ENCODE measurements around the gene CSTF3.
"Not testable (repeated sequence)": the region's sequence is repeated elsewhere in the genome, so short reads cannot be mapped to it uniquely, and the experiment has no call there.

The CSTF3 gene

GRCh38 chr11:33086017-33086416, 75.3 kb downstream of the CSTF3 start:
- DNase-seq (ENCODE audit: low read depth in 2 of 2), result no peak

- no peak for DNase-seq (ENCODE audit: low read depth in 2 of 2)
Measured at GRCh38 chr11:33083918-33084317, 77.4 kb downstream of the CSTF3 start.

- DNase-seq (ENCODE audit: low read depth in 2 of 2), result no peak
Measured at GRCh38 chr11:33072465-33072864, 88.8 kb downstream of the CSTF3 start.

- no peak for DNase-seq (ENCODE audit: low read depth in 2 of 2)
Measured at GRCh38 chr11:33068611-33069340, 92.5 kb downstream of the CSTF3 start.

DNA sequence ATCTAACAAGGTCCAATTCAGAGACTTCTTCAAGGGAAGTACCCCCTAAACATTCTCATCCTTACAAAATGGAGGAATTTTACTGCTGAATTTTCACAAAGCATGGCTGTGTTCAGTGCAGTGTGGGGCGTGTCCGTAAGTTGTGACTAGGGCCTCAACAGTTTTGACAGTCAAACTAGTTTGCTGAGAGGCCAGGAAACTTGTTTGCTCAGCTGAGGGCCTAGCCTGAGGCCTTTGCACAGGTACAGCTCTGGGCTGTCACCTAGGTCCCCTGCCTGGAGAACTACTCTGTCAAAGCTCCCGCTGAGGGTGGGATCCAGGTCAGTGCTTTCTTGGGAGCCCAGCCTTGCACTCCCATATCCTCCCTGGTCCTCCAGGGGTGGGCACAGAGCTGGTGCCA, 94.0 kb downstream of the CSTF3 start:
- no peak for DNase-seq (ENCODE audit: low read depth in 2 of 2)

DNA sequence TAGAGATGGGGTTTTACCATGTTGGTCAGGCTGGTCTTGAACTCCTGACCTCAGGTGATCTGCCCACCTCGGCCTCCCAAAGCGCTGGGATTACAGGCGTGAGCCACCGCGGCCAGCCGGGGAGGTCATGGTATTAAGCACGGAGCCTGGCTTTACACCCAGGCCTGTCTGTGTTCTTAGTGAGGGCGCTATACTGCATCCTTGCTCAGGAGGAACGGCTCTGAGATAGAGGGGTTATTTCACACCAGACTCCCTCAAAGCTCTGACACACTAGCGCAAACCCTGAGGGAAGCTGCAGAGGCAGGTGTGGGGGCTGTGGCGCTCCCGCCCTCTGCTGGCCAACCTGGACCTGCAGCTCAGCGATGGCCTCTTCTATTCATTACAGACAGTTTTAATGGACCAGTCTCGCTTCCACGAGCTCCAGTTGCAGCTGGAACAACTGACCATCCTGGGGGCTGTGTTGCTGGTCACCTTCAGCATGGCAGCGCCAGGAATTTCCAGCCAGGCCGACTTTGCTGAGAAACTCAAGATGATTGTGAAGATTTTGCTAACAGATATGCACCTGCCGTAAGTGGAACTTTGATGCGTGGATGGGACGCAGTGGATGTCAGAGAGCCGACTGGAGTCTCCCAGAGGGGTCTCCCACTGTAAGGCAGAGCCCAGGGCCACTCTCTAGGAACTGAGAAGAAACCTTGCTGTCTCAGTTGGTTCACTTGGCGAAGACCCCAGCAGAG, 95.7 kb downstream of the CSTF3 start:
- DNase-seq (ENCODE audit: low read depth in 2 of 2), result peak; percentile 31 to 37

GRCh38 chr11:33064866-33065265, 96.4 kb downstream of the CSTF3 start:
- DNase-seq (ENCODE audit: low read depth in 2 of 2), result no peak

DNA sequence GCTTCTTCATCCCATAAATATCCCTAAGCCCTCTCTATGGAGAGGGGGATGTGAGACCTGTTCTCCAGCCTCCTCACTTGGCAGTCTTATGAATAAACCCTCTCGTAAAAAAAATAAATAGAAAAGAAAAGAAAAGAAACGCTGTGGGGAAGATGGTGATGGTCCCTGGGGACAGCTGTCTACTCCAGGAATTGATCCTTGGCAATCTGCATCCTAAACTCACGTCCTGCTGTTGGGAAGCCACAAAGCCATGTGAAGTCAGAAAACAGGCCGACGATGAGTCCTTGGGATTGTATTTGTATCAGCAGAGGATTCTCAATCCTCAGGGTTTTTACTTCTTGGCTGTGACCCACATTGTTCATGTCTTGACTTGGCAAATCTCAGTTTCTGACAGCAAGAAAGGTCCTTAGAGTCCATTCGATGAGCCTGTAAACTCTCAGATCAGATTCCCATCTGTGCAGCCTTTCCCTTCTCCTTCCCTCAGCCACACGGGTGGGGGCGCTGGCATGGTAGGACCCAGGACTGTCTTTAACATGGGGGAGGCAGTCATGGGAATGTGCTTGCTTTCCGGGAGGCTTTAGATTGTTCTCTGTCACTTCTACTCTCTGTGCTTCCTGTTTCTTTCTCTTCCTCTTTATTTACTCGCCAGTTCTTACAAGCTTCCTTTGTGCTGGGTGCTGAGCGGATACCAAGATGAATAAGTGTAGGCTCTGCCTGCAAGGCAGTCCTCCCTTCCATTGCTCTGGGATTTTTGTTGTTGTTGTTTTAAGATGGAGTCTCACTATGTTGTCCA, 97.1 kb downstream of the CSTF3 start:
- no peak for DNase-seq (ENCODE audit: low read depth in 2 of 2)

DNA sequence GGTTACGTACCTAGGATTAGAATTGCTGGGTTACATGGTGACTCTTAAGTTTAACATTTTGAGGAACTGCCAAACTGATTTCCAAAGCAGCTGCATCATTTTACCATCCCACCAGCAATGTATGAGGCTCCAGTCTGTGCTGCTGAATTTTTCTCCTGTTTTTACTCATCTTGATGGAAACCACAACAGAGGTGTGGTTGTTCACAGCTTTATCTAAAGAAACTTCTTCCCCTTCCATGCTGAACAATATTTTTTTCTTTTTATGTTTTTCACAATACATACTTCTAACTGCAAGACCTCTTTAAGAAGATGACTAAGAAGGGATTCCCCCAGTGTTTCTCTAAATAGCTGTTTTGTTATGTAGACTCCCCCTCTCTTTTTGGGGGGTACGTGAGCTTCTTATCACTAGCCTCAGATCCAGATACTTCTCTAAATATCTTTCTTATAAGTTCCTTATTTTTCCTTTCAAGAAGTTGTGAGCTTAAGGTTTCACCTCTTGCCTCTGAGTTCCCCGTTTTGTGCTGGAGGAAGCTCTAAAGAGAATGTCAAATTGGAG, 97.9 kb downstream of the CSTF3 start:
- DNase-seq (ENCODE audit: low read depth in 2 of 2), result no peak

GRCh38 chr11:33062137-33062536, 99.1 kb downstream of the CSTF3 start:
- no peak for DNase-seq (ENCODE audit: low read depth in 2 of 2)

GRCh38 chr11:33060271-33060670, 101.0 kb downstream of the CSTF3 start:
- DNase-seq (ENCODE audit: low read depth in 2 of 2), result no peak

DNA sequence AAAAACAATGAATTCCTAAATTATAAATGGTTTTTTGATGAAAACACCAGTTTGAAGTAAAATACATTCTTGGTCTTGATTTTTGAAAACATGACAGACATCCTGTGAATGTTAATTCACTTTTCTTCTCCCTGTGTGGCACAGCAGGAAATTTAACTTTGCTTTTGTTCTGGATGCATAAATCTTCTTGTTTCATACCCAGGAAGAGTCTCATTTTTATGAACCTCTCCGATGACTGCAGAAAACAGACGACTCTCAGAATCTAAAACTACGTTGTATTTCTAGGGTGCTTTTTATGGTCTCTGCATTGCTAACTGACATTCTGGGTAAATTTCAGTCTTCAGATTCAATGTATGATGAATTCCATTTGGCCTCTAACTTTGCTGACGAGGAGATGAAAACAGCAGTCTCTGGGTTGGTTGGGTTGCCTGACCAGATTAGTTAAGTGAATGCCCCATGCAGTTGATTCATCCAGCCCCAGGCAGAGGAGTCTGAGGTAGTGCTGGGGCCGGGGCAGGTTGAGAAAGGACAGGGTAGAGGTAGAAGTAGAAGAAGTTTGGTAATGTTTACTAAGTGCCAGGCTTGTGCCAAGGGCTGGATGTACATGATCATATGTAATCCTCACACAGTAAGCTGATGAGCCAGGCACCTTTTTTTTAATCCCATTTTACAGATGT, 101.8 kb downstream of the CSTF3 start:
- no peak for DNase-seq (ENCODE audit: low read depth in 2 of 2)

DNA sequence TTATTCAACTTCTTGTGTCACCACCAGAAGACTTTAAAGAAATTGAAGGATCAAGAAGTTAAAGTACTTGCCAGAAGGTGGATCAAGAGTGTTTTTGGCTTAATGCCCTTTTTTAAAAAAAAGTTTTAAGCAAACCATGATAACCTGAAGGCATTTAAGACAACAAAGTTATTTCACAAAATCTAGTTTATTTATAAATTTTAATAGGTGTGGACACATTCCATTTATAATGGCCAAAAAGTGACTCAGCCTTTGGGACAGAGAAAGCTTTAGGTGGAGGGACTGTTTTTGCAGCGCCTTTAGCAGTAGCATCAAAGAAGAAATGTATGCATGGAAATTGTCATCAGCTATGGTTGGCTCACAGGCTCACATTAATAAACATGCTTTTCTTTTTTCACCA, 104.0 kb downstream of the CSTF3 start:
- DNase-seq (ENCODE audit: low read depth in 2 of 2), result no peak

GRCh38 chr11:33055375-33055774, 105.9 kb downstream of the CSTF3 start:
- DNase-seq (ENCODE audit: low read depth in 2 of 2), result no peak

GRCh38 chr11:33052231-33052630, 109.0 kb downstream of the CSTF3 start:
- DNase-seq (ENCODE audit: low read depth in 2 of 2), result no peak

GRCh38 chr11:33049565-33050408, 111.5 kb downstream of the CSTF3 start:
- not testable (repeated sequence) for DNase-seq (ENCODE audit: low read depth in 2 of 2)

DNA sequence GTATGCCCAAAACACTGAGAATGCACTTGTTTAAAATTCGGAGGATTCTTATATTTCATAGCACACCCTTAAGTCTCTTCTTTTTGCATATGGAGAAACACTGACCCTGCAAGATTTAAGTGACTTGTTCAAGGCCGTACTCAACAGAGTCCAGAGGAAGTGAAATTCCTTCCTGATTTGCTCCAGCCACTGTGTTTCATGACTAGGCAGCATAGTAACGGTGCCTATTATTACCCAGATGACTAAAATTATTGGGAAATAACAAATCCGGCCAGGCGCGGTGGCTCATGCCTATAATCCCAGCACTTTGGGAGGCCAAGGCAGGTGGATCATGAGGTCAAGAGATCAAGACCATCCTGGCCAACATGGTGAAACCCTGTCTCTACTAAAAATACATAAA, 112.6 kb downstream of the CSTF3 start:
- DNase-seq (ENCODE audit: low read depth in 2 of 2), result not testable (repeated sequence)

- no peak for DNase-seq (ENCODE audit: low read depth in 2 of 2)
Measured at GRCh38 chr11:33045551-33046255, 115.6 kb downstream of the CSTF3 start.

DNA sequence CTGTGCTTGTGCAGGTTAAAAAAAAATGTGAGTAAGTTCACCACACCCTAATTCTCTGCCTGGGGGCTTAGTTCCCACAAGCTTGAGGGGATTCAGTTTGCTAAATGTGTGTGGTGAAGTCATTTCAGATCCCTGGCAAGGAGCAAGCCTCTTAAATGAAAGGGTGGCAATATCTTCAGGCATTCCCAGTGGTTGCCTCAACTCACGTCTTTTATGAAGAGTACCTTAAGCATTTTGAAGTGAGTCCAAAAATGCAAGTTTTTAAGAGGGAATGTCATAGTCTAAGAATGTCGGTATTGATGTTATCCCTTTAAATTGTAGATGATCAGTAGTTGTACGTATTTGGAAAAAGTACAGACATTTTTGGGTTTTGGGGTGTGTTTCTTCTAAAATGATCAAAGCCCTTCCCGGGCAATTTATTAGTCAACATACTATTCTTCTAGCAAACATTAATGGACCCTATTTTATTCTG, 117.0 kb downstream of the CSTF3 start:
- DNase-seq (ENCODE audit: low read depth in 2 of 2), result no peak

All from fibroblast of skin of left quadriceps (primary cell).